Amniotic stem cell (primary cell): ENCODE measurements around the gene LRMDA.

ENCODE experiments used
- DNase-seq: peaks from one replicate; lab custom pipeline; 2025; lab: John Stamatoyannopoulos, UW

The LRMDA gene

DNA sequence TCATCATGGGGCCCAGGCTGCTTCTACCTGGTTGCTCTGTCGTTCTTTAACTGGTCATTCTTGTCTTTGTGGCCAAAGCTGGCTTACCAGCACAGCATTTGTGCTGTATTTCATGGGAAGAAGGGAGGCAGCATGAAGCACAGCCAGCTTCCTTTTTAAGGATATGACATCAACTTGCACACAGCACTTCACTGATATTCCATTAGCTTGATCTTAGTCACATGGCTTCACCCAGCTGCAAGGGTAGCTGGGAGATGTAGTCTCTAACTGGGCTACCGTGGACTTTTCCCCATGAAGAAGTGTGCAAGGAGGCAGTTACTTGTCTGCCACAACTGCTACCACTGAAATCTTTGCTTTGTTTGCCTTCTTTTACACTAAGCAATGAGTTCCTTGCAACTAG lies 525.2 kb downstream of the LRMDA start:
- DNase-seq: no peak

GRCh38 chr10:75957314-75958120 lies 526.1 kb downstream of the LRMDA start:
- no peak for DNase-seq

GRCh38 chr10:75959209-75959608 lies 527.8 kb downstream of the LRMDA start:
- DNase-seq: peak; percentile 66

DNA sequence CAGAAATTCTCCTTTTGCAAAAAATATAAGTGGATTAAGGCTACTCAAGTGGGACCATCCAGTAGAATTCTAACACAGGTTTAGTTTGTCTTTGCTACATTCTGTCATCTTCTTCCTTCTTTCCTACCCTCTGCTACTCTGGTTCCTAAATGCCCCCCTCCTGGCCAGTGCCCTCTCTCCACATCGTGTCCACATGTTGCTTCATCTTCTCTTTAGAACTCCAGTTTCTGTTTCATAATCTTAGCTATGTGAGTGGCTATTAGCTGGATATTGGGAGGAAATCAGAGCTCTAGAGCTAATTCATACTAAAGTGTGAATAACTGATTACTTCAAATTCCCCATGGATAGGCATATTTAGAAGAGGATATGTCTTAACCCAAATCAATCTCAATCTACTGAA lies 528.5 kb downstream of the LRMDA start:
- DNase-seq: no peak

DNA sequence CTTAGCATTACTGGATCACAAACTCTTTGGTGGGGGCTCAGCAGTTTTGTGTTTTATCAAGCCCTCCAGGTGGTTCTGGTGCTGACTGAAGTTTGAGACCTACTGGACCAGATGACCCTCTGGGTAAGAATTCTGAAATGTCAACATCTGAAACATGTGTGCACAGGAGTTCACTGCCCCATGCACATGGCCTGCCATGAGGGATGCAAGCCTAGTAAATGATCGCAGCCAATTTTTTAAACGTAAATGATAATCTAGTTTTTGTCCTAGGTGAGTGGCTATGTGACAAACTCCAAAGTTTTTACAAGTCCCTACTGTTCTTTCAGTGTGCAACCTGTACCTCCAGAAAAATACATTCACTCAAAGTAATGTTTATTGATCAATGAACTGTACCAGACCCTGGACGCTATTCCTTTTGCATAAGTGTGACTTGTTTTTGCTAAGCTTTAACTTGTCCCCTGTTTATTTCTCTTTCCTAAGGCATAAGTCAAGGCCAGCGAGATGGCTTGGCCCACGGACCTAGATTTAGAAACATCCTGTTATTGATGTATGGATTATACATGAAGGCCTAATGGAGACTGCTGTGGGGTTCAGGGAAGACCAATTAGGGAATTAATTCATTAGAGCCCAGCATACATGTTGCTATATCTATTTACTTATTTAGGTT lies 531.1 kb downstream of the LRMDA start:
- DNase-seq: no peak

GRCh38 chr10:75967491-75967890 lies 536.1 kb downstream of the LRMDA start:
- no peak for DNase-seq

DNA sequence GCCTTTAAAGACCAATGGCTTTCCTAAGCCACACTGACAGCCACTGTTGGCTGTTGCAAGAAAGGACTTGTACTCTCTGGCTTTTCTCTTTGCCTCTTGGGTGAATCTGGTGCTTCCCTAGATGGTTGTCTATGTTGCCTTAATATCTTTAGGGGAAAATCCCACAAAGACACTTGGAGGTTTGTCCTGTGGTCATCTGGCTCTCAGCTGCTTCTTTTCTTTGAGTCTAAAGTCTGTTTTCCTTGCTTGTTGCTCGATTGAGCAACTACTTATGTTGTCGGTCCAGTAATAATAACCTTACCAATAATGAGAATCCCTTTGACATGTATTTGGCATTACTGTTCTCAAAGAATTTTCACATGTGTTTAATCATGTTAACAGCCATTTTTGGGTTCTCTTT lies 537.6 kb downstream of the LRMDA start:
- no peak for DNase-seq

DNA sequence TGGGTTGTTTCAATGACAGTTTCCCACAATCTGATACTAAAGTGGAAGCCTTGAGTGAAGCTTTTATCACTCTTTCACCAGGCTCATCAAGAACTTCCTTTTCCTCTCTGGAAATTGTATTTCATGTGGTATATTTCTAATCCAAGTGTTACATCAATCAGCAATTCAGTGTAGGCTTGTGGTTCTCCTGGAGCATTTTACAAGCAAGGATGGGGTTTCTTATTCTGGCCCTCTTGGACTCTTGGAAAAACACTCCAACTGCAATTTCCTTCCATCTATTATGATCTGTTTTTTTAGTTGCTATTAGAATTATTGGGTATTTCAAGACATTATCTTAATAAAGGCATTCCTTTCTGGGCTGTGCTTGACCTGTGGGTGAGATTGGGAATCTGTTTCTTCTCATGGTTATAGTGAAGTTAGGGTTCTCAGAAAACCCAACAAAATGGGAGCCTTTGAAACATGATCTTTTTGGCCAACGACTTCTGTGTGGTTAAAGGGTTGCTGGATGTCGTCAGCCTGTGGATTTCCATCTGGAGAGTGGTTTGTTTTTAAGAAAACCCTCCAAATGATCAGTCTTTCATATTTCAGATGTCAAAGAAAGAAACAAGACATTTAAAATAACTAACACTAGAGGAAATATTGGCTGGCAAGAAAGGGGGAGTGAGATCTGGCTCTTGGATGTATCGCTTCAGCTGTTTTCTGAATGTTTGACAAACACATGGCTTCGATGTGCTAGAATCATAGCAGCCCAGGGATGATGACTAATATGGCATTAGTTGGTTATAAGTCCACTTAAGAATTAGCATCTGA lies 540.2 kb downstream of the LRMDA start:
- DNase-seq: no peak

- no peak for DNase-seq
Measured at GRCh38 chr10:75972491-75973276, 541.3 kb downstream of the LRMDA start.

GRCh38 chr10:75974080-75974479 lies 542.7 kb downstream of the LRMDA start:
- no peak for DNase-seq

- no peak for DNase-seq
Measured at GRCh38 chr10:75976681-75977080, 545.3 kb downstream of the LRMDA start.

DNA sequence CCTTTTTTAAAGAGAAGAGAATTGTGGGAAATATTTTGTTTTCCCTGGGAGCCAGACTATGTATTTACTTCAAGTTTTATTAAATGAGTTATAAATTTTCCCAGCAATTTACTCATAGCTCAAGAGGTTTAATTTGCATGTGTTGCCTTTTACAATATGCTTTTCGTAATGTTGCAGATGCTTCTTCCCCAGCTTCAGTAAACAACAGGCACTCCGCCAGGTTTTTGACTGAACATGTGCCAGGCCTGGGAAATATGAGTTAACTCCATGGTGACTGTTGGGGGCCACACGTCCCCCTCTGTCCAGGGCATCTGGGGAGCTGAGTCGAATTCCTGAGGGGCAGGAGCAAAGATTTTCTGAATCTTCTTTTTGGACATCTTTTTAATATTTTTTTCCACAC lies 545.7 kb downstream of the LRMDA start:
- no peak for DNase-seq

DNA sequence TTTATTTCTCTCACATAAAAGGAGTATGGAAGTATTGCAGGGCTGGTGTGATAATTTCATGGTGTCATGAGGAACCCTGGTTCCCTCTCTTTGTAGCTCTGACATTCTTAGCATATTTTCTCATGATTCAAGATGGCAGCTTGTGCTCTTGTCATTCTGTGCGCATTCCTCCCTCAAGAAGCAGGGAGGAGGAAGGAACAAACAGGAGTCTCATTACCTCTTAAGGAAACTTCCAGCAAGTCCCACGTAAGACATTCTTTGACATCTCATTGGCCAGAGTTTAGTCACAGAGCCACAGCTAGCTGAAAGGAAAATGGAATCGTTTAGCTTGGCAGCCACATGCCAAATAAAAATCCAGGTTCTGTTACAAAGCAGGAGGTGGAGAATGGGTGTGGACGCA lies 546.8 kb downstream of the LRMDA start:
- DNase-seq: no peak

DNA sequence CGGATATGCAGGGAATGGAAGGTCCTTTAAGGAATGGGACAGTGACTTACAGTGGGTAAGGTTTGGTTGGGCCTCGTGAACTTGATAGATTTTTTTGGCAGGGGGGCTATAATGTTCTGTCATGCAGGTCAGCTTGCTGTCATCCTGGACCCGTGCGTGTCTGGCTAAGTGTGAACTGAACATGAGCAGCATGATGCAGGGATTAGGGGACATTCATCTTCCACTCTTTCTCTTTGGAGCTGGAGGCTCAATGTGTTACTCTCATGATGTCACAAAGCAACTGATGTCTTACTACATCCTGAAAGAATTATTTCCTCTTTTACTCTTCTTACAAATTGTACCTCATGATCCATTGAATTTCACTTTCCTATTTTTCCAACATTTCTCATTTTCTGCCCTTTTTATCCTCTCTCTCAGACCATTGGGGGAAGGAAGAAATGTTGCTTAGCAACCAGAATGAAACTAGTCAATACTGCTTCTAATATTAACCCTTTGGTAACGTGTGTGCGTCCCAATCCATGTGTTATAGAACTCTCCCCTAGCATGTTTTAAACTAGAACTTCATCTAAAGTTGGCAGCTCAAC lies 549.1 kb downstream of the LRMDA start:
- DNase-seq: no peak

DNA sequence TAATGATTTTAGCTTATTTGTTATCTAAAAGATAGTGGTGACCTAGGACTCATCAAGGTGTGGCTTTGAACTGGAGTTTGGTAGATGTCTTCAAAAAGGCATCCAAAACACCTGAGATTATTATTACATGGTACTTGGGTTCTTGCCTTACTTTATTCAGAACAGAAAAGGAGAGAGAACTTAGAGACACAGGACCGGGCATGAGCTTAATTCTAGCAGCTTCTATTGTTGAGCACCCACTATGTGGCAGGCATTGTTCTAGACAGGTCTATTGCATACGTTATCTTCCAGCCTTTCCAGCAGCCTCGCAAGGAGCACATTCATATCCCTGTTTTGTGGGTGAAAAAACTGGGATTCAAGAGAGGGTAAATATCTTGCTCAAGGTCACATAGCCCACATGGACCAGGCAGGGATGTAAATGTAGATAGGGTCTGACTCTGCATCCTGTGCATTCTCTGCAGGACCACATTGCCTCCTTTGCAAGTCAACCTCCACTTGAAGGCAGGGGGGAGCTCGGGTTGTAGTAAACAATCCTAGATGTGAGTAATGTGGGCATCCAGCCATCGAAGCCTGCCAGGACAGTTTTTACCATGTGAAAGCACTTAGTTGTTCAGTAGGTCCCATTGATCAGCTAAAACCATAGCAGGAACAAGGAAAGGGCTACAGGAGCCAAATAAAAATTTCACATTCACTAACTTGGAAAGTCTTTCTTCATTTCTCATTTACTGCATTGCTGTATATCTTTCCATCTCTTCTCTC lies 551.4 kb downstream of the LRMDA start:
- no peak for DNase-seq

DNA sequence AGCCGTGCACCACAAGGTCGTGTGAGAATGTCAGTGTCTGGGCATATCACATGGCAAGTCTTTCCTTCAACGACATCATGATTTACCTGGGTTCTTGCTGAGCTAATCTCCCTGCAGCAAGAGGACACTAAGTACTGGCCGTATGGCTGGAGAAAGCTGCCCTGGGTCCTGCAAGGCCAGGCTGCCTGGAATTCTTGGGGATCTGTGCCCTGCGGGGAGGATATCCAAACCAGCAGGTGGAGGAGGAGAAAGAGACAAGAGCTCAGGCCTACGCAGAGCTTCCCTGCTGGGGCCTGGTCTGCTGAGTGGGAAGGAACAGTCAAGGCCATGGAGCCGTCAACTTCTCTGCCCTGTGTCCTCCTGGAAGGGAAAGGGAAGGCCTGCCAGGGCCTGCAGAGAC lies 552.6 kb downstream of the LRMDA start:
- no peak for DNase-seq

DNA sequence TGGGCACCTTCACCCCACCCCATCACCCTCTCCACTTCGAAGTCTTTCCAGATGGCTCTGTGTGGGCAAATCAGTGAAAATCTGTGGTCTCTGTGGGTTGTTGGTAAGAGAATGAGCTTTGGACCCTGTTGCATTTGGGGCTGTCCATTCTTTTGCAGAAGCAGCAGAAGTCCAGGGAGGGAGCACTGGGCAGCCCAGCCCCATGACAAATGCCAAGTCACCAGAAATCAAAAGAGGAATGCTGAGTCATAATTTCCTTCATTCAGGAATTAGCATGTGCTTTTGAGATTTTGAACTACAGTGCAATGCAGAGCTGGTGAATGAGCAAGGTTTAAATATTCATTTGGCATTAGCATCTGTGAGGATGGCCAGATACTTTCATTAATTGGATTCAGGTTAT lies 556.2 kb downstream of the LRMDA start:
- peak; percentile 49 for DNase-seq

DNA sequence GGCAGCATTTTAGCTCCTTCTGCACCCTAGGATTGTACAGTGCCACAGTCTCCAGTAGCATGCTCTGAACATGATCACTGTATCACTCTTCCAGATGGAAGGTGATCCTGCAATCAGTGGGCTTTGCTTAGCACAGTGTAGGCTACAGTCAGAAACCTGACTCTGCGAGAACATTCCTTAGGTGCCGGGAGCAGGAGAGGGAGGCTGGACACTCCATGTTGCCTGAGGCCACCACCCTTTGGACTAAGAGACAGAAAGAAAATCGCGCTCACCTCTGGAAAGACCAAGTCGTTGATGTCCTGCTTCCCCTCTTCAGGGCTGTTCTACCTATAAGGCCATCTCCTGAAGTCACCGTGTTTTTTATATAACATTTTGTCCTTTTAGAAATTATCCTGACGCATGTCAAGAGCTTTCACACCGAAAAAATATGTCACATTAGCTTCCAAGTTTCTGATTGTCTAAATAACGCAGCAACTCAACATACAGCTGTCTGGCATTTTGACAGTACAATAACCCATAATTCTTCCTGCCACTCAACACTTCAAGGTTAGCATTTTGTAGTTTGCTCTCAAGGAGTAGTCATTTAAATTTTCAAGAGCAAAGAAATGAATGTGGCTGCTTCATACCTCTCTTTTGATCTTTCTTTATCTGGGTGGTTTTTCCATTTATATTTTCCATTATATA lies 563.1 kb downstream of the LRMDA start:
- DNase-seq: no peak

GRCh38 chr10:75995041-75995430 lies 563.6 kb downstream of the LRMDA start:
- no peak for DNase-seq

DNA sequence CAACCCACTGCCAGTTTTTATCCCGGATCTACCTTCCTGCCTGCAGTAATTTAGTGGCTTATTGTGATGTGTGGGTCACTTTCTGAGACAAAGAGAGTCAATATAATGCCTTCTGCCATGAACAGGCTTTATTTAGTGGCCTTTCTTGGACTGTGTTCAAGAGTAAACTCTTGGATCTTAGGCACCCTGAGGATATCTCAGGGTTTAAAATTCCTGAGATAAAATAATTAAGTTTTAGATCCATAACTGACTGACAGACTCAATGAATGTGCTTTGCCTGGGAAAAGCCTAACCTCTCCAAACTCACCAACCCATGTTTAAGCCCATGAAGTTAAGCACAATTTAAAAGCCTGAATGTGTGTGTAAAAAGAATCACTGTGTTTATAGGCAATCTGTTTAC lies 564.3 kb downstream of the LRMDA start:
- DNase-seq: no peak
